ENCODE measurements around the gene ARHGEF2. TPM values are rescaled to one million over a fixed set of nuclear protein-coding genes. Genes with fewer than 3 reads are reported as not detected.

ARHGEF2 gene
- total and polyA plus RNA-seq, 9 of the 15 experiments (the other 6 are each of a cell fraction or from before 2014, with no cell fraction given) = 7.1 to 162 (median 62.2) TPM

DNA sequence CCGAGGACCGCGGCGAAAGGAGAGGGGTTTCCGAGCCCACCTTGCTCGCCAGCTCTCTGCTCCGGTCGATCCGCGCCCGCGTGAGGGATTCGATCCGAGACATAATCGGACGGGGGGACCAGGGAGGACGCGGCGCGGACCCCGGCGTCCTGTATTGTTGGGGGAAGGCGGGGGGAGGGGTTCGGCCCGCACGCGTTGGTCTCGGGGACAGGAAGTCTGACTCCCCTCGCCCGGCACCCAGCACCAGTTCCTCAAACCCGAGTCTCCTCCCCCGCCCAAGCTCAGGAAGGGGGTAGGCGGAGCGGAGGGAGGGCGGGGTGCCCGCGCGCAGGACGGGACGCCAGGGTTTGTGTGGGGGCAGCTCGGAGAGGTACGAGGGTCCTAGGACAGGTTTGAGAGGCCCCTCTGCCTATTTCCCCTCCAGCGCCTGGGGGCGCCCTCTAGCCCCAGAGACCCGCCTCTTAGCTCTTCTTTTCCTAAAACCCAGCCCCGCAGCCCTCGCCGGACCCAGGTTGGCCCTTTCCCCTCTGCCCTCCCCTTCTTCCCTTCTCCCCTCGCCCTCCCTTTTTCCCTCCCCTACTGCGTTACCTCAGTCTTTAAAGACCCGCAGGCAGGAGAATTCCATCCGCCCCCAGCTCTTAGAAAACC is at the start of gene ARHGEF2 (continued):
- peak in 1 of 2 experiments; percentile 36; a peak in 1 of 4 replicates for TF ChIP-seq KDM1A (IDR thresholded peaks at IDR 0.05)
- peak; percentile 54; the same call in 1 of the 2 replicates for TF ChIP-seq ARID1B (IDR thresholded peaks at IDR 0.05)
- TF ChIP-seq, protein P1, sequence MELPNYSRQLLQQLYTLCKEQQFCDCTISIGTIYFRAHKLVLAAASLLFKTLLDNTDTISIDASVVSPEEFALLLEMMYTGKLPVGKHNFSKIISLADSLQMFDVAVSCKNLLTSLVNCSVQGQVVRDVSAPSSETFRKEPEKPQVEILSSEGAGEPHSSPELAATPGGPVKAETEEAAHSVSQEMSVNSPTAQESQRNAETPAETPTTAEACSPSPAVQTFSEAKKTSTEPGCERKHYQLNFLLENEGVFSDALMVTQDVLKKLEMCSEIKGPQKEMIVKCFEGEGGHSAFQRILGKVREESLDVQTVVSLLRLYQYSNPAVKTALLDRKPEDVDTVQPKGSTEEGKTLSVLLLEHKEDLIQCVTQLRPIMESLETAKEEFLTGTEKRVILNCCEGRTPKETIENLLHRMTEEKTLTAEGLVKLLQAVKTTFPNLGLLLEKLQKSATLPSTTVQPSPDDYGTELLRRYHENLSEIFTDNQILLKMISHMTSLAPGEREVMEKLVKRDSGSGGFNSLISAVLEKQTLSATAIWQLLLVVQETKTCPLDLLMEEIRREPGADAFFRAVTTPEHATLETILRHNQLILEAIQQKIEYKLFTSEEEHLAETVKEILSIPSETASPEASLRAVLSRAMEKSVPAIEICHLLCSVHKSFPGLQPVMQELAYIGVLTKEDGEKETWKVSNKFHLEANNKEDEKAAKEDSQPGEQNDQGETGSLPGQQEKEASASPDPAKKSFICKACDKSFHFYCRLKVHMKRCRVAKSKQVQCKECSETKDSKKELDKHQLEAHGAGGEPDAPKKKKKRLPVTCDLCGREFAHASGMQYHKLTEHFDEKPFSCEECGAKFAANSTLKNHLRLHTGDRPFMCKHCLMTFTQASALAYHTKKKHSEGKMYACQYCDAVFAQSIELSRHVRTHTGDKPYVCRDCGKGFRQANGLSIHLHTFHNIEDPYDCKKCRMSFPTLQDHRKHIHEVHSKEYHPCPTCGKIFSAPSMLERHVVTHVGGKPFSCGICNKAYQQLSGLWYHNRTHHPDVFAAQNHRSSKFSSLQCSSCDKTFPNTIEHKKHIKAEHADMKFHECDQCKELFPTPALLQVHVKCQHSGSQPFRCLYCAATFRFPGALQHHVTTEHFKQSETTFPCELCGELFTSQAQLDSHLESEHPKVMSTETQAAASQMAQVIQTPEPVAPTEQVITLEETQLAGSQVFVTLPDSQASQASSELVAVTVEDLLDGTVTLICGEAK (IDR thresholded peaks at IDR 0.05) = peak; percentile 5; the same call in 1 of the 2 replicates
- TF ChIP-seq, protein P1 (CRISPR knock-in tag; IDR thresholded peaks at IDR 0.05) = no peak
- TF ChIP-seq NFE2L1 (tag; IDR thresholded peaks at IDR 0.05; ENCODE audit: borderline replicate concordance, low read depth) = no peak
- TF ChIP-seq U2AF2 (optimal IDR thresholded peaks at IDR 0.05; ENCODE audit: low read depth, low read length) = no peak
- no peak for TF ChIP-seq PHB (CRISPR knock-in tag; IDR thresholded peaks at IDR 0.05)
- TF ChIP-seq, protein P2, sequence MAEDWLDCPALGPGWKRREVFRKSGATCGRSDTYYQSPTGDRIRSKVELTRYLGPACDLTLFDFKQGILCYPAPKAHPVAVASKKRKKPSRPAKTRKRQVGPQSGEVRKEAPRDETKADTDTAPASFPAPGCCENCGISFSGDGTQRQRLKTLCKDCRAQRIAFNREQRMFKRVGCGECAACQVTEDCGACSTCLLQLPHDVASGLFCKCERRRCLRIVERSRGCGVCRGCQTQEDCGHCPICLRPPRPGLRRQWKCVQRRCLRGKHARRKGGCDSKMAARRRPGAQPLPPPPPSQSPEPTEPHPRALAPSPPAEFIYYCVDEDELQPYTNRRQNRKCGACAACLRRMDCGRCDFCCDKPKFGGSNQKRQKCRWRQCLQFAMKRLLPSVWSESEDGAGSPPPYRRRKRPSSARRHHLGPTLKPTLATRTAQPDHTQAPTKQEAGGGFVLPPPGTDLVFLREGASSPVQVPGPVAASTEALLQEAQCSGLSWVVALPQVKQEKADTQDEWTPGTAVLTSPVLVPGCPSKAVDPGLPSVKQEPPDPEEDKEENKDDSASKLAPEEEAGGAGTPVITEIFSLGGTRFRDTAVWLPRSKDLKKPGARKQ (CRISPR knock-in tag; IDR thresholded peaks at IDR 0.05) = no peak
- TF ChIP-seq CHCHD3 (CRISPR knock-in tag; IDR thresholded peaks at IDR 0.05) = no peak
- peak; percentile 62; the same call in 1 of the 2 replicates for TF ChIP-seq ZFX (CRISPR knock-in tag; IDR thresholded peaks at IDR 0.05)
- TF ChIP-seq CC2D1A (IDR thresholded peaks at IDR 0.05) = 0 out of 2 replicates have a peak, but pooled peaks have one; percentile 49
- TF ChIP-seq, protein P3, sequence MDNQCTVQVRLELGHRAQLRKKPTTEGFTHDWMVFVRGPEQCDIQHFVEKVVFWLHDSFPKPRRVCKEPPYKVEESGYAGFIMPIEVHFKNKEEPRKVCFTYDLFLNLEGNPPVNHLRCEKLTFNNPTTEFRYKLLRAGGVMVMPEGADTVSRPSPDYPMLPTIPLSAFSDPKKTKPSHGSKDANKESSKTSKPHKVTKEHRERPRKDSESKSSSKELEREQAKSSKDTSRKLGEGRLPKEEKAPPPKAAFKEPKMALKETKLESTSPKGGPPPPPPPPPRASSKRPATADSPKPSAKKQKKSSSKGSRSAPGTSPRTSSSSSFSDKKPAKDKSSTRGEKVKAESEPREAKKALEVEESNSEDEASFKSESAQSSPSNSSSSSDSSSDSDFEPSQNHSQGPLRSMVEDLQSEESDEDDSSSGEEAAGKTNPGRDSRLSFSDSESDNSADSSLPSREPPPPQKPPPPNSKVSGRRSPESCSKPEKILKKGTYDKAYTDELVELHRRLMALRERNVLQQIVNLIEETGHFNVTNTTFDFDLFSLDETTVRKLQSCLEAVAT (IDR thresholded peaks at IDR 0.05) = peak in 1 of 2 experiments; percentile 19; a peak in 2 of 4 replicates
- no peak for TF ChIP-seq HNRNPK (IDR thresholded peaks at IDR 0.05; ENCODE audit: low read depth, low read length, poor library complexity, severe bottlenecking)

Measured in K562 (cell line).